ENCODE data around the gene ODAD2. TPM values are rescaled to one million over a fixed set of nuclear protein-coding genes. Genes with fewer than 3 reads are reported as not detected.

Gene ODAD2
- total RNA-seq, 4 donors from 2014 or later = 0.14 to 0.48 TPM; not detected in 2

DNA sequence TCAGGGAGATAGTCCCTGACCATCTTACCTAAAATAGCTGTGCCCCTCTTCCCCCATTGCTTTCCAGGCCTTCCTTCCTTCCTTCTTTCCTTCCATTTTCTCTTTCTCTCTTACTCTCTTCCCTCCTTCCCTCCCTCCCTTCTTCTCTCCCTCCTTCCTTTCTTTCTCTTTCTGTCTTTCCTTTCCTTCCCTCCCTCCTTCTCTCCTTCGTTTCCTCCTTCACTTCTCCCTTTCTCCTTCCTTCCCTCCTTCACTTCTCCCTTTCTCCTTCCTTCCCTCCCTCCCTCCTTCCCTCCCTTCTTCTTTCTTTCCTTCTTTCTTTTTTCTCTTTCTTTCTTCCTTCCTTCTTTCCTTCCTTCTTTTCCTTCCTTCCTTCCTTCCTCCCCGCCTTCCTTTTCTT, 228.7 kb downstream of the ODAD2 start:
- intact Hi-C loops (cut with DNase I; ENCODE audit: low total_unique reads) = no loop called here
- TF ChIP-seq POLR2AphosphoS5 (IDR thresholded peaks at IDR 0.05) (no peak), POLR2A (IDR thresholded peaks at IDR 0.05) (no peak), EP300 (IDR thresholded peaks at IDR 0.05; ENCODE audit: low read depth) (no peak)
- TF ChIP-seq, protein P1, sequence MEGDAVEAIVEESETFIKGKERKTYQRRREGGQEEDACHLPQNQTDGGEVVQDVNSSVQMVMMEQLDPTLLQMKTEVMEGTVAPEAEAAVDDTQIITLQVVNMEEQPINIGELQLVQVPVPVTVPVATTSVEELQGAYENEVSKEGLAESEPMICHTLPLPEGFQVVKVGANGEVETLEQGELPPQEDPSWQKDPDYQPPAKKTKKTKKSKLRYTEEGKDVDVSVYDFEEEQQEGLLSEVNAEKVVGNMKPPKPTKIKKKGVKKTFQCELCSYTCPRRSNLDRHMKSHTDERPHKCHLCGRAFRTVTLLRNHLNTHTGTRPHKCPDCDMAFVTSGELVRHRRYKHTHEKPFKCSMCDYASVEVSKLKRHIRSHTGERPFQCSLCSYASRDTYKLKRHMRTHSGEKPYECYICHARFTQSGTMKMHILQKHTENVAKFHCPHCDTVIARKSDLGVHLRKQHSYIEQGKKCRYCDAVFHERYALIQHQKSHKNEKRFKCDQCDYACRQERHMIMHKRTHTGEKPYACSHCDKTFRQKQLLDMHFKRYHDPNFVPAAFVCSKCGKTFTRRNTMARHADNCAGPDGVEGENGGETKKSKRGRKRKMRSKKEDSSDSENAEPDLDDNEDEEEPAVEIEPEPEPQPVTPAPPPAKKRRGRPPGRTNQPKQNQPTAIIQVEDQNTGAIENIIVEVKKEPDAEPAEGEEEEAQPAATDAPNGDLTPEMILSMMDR (IDR thresholded peaks at IDR 0.05) = no peak
- in situ Hi-C loops (cut with MboI; ENCODE audit: low pct_ligation_motif_present in 1 of 4, low pct_unique_long_range_greater_than_20kb in 1 of 4, low sequenced_read_pairs in 3 of 4) = loop anchor here in 1 of 4 donors (25.0 kb wide), 1 partner anchor 617 kb away; no protein-coding TSS in a partner anchor
- Histone ChIP-seq H3K4me3 (no peak overlapping the region), H3K27ac (no peak overlapping the region), H3K36me3 (no peaks in the 10 kb centered on the region), H3K27me3 (peaks cover 11% of the 10 kb centered on the region), H3K4me1 (no peaks in the 10 kb centered on the region), H3K9me3 (no peaks in the 10 kb centered on the region)
- 70 to 78% methylated on average over 2 of the region's 2 CpGs for WGBS, 2 donors (ENCODE audit: low coverage in 1 of 2)
- DNase-seq = no peak

Small RNA genes within 50 kb of the gene (small RNA-seq; reads per million reads assigned to genes)
- gene MRPS21P5 = 0 reads per million in 4 donors
- gene RN7SKP132 = 0 reads per million in 4 donors

All from transverse colon (tissue), 4 donors.